Right lobe of liver (tissue), 4 donors: ENCODE results near the gene ELOVL5.

ENCODE experiments used
- POLR2A ChIP-seq: fragments of 450-650 bp; IDR thresholded peaks from one replicate; pipeline ENCODE4 v1.6.1; 2017; ENCODE audit warnings: antibody characterized with exemption, mild to moderate bottlenecking
- TF ChIP-seq, protein P1 (sequence below), 4 donors: fragments of 200-600 bp in 3 of 4; fragments of 450-650 bp in 1 of 4; IDR thresholded peaks; one replicate each; pipeline versions ENCODE4 v1.5.1 to v1.8.0; 2016 to 2022; ENCODE audit warnings: antibody characterized with exemption in 4 of 4, mild to moderate bottlenecking in 2 of 4
- donor health status: DM: no; HTN: no; CAD: no.
- donor health status: DM: no; HTN: no; CAD: no.
- donor health status: DM: no; HTN: yes; CAD: no.

DNA sequence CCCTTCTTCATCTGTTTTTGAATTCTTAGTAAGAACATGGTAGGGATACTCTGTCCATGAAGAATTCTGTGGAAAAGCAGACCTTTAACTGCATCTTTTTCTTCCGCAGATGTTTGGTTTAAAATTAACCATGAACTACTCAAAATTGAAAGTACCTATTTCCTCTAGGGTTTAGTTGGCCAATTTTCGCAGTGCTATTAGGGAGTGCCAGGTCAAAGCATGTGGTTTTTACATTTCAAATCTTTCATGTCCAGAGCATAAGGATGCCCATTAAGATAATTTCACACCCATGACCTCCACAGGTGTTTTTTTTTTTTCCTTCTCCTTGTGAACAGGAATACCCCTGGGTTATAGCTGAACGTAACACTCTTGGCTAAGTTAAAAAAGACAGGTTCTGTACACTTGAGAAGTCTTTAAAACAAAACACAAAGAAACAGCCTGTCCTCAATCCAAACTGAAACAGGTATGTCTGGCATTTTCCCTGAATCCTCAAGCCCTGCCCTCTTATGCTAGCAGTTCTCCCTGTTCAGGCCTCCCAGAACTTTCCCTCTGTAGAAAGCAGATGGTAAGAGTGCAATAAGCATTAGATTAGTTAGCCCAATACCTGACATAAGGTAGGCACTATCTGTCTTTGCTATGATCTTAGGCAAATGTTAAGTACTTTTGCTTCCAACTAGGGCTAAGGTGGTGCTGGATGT lies 67.1 kb downstream of the ELOVL5 start:
- TF ChIP-seq POLR2A, result no peak
- TF ChIP-seq, protein P1, sequence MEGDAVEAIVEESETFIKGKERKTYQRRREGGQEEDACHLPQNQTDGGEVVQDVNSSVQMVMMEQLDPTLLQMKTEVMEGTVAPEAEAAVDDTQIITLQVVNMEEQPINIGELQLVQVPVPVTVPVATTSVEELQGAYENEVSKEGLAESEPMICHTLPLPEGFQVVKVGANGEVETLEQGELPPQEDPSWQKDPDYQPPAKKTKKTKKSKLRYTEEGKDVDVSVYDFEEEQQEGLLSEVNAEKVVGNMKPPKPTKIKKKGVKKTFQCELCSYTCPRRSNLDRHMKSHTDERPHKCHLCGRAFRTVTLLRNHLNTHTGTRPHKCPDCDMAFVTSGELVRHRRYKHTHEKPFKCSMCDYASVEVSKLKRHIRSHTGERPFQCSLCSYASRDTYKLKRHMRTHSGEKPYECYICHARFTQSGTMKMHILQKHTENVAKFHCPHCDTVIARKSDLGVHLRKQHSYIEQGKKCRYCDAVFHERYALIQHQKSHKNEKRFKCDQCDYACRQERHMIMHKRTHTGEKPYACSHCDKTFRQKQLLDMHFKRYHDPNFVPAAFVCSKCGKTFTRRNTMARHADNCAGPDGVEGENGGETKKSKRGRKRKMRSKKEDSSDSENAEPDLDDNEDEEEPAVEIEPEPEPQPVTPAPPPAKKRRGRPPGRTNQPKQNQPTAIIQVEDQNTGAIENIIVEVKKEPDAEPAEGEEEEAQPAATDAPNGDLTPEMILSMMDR (IDR thresholded peaks at IDR 0.05), result no peak
